T1000 (cell line): ENCODE results near the gene JAML.

ENCODE experiments used
- DNase-seq: peaks from one replicate; lab custom pipeline; 2025; ENCODE audit warnings: mixed read lengths; lab: John Stamatoyannopoulos, UW

The JAML gene

DNA sequence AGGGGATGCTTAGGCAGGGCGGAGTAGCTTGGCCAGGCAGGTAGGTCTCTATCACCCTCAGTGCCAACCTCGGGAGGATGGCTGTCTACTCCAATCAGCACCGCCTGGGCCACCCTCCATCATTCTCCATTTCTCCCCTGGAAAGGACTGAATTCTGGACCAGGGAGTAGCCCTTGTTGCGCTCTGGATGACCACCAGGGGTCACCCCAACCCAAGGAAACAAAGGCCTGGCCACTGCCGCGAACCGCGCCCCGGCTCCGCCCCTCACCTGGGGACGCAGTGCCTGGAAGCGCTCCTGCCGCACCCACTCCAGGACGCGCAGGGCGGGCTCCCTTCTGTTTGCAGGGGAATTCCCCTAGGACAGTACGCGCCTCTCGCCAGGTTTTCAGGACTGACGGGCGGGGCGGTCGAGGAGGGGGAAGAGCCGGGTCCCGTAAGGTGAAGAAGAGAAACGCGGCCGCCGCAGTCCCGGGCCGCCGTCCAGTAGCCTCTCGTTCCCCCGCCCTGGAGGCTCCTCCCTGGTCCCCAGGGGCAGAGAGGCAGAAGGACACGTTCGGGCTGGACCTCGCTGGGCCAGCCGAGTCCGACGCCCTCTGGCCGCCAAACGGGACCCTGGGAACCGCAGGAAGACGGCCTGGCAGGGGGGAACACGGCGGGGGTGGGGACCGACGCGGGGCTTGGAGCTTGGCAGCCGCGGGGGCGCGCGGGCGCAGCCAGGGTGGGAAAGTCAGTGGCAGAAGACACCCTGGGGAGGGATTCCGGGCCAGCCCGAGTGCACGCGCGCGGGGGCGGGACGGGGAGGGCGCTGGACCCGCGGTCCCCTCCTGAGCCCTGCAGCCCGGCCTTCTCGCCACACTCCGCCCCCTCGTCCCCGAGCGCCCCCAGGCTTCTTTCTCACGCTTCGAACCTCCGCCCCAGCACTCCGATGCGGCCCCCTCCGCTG is 79.3 kb downstream of the JAML start:
- peak; percentile 49 for DNase-seq

DNA sequence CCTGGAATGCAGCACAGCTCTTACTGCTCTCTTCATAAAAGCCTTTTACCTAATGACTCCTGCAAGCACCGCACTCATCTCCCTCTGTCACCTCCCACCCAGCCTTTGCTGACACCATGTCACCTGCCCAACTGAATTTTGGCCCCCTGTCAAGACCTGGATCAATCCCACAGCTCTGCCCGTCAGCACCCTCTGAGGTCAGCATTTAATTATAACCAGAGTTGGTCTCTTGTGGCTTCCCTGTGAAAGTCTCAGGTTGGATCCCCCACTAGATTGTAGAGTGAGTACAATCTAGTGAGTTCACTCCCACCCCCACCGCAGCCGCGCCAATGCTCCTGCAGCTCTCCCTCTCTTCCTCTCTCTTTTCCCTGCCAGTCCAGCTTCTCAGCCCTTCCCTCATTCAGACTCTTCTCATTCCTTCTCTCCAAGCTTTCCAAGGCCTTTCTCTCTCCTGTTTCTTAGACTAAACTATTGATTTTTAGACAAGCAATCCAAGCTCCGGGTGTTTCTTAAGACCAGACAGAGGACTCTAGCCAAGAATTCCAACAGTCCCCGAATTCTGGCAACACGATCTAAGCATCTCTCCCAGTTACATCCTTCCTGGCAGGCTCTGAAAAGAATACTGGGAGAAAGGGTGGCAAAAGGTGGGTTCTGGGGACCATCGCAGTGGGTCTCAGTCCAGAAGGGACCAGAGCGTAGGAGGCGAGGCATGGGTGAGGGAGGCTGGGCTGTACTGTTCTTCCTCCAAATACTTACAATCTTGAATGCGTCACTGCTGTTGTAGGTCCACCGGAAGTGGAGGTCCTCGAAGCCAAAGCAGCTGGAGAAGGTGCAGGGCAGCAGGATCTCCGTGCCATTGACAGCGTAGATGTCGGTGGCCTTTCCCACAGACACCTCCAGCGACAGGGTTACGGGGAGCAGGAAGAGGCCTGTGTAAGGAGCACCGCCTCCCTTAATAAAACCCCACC is 80.2 kb downstream of the JAML start:
- DNase-seq, result no peak
